HG02938 (cell line): ENCODE measurements around the gene RTN4RL1.
"Not testable (repeated sequence)": the region's sequence is repeated elsewhere in the genome, so short reads cannot be mapped to it uniquely, and the experiment has no call there.

ENCODE experiments used
- ATAC-seq: cut with Tn5 transposase; IDR thresholded peaks from one replicate; pipeline ENCODE4 v1.9.1; 2021; ENCODE audit warnings: mild to moderate bottlenecking, moderate library complexity; ENCODE audit not compliant: unreplicated experiment

RTN4RL1 gene

GRCh38 chr17:1899403-1900000 lies 125.6 kb downstream of the RTN4RL1 start:
- no peak for ATAC-seq

DNA sequence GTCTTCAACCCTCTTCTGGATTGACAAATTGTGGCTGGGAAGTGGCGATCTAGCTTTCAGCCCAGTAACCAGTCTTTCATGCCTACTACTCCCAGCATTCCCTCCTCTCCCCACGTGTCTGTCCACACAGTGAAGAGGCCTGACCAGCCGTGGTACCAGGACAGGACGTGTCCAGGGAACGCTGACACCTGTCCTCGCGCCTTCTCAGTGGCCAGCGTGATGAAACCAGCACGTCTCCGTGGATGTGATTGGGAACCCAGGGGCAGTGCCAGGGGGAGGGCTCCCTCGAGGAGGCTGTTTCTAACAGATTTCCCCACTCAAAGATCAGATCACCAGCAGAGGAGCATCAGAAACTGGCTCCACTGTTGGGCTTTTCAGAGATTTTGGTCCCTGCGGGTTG lies 126.3 kb downstream of the RTN4RL1 start:
- no peak for ATAC-seq

DNA sequence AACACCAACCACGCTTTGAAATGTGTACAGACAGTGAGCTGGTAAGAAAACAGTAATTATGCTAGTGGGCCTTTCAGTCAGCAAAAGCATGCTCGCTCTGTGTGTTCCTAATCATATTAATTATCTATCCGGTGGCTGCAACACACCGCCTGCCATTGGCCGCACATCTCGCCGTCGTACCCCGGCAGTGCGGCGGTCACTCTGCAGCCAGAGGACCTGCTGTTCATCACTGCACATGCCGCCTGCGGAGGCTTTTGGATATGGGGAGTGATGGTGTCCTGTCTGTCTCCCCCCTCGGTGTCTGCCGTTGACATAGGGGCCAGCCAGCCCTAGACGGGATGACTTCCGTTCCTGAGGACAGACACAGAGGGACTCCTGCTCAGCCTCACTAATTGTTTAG lies 126.8 kb downstream of the RTN4RL1 start:
- no peak for ATAC-seq

DNA sequence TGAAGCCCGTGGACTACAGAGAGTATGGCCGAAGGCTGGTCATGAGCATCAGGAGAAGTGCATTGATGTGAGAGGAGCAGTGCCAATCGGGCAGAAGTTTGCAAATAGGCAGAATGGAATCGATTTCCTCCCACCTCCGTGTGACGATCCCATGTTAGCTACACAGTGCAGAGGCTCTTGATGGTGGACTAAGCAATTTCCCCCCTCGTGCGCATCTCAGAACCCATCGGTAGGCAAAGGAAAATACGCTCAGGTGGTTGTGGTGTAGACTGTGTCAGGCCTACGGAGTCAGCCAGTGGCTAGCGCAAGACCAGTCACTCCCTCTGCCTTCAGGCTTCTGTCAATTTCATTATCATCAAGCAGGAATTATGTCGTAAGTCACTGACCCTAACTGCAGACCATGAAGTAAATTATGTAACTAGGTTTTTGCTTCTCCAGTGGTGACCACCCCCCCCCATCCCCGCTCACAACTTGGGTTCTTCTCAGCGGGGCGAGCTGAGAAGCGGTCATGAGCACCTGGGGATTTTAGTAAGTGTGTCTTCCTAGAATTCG lies 128.0 kb downstream of the RTN4RL1 start:
- no peak for ATAC-seq

GRCh38 chr17:1896243-1897104 lies 128.7 kb downstream of the RTN4RL1 start:
- ATAC-seq, result no peak

- ATAC-seq, result not testable (repeated sequence)
Measured at GRCh38 chr17:1895479-1895878, 129.7 kb downstream of the RTN4RL1 start.

- ATAC-seq, result no peak
Measured at GRCh38 chr17:1894753-1895339, 130.3 kb downstream of the RTN4RL1 start.

DNA sequence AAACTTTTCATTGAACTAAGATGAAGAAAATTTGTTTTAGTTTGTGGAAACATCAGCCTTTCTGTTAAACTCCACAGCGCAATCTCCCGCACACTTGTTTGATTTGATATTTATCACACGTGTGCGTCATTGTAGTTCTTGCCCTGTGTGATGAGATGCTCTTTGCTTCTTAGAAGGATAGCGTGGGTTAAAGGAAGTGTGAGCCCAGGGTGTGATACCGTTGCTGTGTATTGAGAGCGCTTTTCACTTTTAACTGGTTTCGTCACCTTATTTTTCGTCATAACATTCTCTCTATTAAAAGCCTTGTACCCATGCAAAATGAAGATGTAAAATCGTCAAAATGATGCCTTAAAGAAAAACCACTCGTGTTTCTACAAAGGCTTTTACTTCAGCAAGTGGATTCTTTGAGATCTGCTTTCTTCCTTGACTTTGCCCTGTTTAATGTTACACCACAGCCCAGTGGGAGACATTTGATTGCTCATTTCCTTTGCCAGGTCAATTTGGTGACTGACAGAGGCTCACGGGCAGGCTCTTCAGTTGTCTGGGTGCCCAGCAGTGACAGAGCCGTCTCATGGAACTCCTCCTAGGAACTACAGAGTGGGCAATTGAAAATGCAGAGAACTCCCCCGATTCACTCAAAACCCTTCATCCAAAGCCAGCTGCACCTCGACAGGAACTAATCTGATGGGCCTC lies 134.2 kb downstream of the RTN4RL1 start:
- no peak for ATAC-seq

DNA sequence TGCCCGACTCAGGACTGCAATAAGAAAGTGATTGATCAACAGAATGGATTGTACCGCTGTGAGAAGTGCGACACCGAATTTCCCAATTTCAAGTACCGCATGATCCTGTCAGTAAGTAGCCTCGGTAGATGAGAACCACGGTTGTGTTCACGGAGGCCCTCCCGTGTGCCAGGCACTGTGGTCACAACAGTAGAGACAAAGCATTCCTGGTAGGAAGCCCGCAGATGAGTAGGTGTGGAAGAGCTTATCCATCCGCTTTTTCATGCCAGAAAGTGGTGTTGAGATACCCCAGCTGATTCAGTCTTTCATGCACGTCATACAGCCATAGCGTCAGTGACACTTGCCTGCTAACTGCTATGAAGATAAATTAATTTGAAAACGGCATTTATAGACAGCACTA lies 136.4 kb downstream of the RTN4RL1 start:
- no peak for ATAC-seq
